Stimulated activated naive CD4-positive, alpha-beta T cell treated with Interleukin-2 at 50 U/mL for 16 hours (primary cell): Measurements from ENCODE around the gene CXCR3.
A peak's percentile ranks its signal among the peaks of the same experiment; 100 is the strongest.
"Not testable (repeated sequence)": the region's sequence is repeated elsewhere in the genome, so short reads cannot be mapped to it uniquely, and the experiment has no call there.

Source experiments
- DNase-seq: peaks from one replicate; lab custom pipeline; 2025; lab: John Stamatoyannopoulos, UW

The CXCR3 gene

DNA sequence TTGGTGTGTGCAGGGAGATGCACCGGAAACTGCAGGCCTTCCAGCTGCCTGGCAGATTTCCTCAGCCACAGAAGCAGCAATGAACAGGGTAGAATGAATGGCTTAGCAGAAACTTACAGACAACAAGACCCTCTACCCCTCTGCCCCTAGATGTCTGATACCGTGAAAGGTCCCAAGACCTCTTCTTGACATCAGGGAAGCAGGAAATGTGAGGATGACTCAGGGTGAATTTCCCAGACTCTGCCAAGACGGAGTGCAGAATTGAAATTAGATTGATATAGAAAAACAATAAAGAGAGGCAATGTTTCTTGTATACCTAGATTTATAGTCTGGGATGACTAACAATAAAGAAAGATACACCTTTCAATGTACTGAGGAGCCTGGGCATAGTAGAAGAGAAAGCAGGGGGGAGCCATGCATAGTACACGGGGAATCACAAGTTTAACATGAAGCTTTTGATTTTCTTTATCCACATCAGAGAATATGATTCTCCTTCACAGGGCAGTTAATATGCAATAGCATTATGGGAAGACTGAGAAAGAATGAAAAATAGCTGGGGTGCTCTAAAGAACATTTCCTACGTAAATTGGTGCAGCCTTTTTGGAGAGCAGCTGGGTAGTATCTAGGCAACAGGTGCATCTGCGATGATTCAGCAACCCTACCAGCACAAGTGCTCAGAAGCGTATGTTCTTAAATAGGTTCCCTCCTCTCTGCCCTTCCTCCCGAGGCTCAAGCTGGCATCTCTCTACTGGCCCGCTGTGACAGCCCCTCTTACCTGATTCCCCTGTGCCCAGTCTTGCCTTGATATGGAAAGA is 18.3 kb upstream of the CXCR3 start:
- DNase-seq = no peak

DNA sequence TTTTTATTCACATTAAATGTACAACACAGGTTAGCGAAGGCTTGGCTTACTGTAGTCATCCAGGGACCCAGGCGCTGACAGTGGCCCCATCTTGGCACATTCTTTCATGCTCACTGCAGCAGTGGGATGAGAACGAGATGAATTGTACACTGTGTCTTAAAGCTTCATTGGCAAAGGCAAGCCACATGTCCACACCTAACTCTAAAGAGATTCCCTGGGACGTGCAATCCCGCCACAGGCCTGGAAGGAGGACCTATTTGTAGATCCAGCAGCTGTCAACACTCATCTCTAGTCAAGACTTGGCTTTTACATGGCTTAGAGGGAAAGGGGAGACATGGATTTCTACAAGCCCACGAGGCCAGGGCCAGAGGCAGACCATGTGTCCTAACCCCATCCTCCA is 16.1 kb upstream of the CXCR3 start:
- DNase-seq = no peak

DNA sequence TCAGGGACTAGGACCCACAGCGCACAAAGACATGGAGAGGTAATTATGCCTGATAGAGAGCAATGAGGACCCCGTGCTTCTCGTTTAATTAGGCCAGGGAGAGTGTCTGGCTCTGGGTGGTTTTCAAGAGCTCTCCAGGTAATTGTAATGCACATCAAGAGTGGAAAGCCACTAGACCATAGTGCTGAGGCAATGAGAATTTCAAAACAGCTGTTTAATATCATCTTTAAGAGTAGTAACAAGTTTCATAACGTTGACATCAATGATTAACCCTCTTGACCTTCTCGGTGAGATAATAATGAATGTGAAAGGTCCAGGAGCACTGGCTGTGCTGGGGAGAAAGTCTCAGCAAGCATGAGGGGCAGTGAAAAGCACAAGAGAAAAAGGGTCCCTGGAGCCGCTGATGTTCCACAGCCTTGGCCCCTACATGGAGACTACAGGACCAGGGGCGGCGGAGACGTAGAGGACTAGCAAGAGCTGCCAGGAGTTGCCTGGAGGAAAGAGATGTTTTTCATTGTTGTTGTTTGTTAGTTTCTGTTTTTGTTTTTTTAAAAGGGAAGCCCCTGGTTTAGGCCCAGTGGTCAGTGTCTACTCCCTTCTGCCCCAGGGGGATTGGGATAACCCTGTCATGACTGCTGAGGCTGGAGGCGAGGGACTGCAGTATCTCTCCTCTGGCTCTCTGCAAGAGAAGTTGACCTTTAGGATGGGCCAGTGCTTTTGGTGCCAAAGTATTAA is 14.8 kb upstream of the CXCR3 start:
- no peak for DNase-seq

DNA sequence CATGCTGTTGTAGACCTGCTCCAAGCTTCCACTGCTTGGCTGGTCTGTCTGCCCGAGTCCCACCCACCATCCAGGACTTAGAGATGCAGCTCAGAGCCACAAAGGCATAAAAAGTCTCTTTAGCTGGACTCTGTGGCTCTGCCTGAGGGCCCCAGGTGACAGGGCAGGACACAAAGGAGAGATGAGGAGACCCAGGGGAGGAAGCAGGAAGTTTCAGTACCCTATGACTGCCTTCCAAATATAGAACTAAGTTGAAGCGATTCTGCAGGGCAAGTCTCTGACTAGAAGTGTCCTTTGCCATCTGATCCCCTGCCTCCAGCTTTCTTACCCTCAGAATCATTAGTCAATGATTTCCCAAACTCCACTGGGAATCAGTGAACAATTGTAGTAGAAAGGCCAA is 11.2 kb upstream of the CXCR3 start:
- DNase-seq = no peak

DNA sequence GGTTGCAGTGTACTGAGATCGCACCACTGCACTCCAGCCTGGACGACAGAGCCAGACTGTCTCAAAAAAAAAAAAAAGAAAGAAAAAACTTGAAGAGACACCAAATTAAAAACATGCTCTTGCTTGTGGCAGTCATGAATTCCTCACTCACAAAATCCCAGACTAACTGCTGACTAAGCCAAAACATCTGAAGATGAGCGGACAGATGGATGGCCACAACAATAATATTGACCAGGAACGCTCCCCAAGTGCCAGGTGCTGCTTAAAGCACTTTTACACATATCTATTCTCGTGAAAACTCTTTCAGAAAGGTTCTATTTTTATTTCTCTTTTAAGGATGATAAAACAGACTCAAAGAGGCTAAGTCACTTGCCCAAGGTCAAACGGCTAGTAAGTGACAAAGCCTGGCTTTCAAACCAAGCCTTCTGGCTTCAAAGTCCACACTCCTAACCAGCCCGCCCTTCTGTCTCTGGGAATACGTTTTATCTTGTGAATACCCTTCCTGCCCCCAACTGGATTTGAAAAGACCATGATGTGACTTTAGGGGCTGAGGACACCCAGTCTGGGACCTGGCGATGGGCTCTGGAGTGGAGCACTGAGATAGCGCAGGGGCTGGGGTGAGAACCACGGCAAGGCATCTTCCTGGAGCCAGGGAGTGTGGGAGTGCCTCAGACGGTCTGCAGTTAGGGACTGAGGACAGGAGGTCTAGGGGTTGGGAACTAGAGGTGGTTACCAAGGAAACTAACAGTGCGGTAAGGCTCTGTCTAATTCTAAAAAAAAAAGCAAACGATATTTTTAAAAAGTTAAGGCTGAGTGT is 9.5 kb upstream of the CXCR3 start:
- no peak for DNase-seq

DNA sequence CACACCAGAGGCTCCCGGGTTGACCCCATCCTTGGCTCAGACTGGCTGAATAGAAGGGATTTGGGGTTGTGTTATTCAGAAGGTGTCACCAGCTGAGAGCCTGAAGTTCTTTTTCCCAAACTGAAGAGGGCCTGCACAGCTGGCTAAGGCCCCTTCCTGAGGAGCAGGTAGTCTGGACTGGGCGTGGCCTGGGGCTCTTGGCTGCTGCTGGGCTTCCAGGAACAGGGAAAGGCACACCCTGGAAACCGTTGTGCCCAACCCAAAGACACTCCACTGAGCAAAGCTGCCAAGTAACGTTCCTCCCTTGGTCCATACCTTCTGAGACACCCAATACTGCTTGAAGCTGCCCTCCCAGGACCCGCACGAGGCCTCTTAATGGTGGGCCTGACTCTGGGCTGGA is 8.3 kb upstream of the CXCR3 start:
- DNase-seq = no peak

DNA sequence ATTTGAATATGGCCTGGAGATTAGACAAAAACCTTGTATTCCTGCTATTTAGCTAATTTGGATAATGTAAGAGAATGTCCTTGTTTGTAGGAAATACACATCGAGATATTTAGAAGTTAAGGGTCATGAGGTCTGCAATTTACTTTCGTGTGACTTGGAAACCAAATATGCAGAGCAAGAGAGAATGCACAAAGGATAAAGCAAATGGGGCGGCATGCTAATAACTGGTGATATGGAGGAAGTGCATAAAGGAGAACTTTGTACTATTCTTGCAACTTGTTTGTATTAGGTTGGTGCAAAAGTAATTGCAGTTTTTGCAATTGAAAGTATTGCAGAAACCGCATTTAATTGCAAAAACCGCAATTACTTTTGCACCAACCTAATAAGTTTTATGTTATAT is 7.2 kb upstream of the CXCR3 start:
- no peak for DNase-seq

DNA sequence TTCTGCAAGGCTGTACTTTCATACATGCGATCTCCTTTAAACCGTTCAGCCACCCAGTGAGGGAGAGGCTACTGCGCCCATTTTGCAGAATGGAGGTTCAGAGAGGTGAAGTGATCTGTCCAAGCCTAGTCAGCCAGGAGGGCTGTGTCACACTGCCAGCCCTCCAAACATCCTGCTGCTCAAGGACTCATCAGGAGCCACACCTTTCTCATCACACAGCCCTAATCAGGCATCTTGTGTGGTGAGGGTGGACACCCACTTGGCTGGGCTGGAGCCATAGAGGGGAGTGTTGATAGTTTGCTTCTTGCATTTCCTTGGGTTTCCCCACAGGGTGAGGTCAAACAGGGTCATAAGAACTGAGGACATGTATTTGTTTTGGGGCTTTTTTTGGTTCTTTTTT is 5.4 kb upstream of the CXCR3 start:
- DNase-seq = no peak

DNA sequence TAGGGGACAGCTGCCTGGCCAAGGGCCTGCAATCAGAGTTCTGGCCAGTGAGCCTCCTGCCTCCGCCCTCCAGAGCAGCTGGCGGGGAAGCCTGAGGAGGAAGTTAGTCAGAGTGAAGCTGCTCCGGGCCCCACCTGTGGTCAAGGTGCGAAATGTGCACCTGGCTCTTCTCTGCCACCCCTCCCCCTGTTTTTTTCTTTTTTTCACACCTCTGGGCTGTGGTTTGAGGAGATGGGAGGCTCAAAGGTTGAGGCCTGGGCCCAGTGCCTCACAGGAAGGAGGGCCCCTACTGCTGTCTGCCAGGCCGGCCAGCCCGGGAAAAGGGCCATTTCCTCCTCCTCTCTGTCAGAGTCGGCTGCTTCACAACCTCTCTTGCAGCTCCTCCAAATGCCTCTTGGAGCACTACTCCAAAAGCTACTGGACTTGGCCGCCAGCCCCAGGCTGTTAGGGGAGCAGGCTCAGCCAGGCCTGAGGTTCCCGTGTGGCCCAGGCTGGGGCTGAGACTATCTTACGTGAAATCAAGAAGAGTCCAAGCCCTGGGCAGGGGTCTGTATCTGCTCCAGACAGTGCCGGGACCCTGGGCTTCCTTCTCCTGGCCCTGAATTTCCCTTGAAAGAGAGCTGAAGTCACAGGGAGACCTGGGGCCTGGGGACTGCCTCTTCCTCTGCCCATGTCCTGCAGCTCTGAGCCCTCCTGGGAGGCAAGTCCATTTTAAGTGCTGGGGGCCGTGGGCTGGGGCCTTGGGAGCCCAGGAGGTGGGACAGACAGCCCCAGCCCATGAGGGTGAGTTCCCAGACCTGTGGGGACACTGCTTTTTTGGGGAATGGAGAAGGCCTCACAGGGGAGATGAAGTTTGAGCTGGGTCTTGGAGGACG is 4.5 kb upstream of the CXCR3 start:
- DNase-seq = peak; percentile 68

DNA sequence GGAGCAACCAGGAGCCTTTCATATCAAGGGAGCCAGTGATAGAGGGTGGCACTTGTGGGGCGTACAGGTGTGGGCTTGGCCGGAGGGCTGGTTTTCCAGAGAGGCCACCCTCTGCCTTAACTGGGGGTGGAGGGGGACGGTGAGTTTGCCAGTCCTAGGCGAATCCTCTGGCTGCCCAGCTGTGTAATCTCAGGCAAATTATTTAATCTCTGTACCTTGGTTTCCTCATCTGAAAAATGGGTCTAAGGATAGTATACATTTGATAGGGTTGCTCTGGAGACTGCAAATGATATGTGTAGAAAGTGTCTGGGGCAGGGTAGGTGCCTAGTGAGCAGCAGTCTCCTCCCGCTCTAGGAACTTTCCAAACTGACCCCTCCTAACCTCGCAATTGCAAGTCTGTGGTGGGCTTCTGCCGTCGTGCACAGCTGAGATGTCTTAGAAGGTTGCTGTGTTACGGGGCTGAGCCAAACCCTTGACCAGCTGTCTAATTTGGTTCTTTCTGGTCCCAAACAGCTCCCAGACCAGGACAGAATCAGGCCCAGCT is 3.8 kb upstream of the CXCR3 start:
- no peak for DNase-seq

DNA sequence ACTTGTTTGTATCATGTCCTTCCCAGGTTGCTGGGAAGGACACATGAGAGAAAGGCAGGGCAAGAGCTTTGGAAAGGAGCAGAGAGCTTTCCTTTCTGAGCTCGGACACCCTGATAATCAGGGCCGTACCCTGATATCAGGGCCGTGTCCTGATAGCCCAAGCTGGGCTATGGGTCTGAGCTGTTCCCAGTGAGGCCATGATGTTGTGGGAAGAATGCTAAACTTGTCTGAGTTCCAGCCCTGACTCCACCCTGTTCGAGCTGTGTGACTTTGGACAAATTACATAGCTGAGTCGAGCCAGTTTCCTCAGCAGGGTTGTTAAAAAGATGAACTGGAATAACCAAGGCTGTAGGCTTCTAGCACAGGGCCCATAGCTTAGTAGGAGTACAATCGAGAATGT is 3.3 kb upstream of the CXCR3 start:
- no peak for DNase-seq

DNA sequence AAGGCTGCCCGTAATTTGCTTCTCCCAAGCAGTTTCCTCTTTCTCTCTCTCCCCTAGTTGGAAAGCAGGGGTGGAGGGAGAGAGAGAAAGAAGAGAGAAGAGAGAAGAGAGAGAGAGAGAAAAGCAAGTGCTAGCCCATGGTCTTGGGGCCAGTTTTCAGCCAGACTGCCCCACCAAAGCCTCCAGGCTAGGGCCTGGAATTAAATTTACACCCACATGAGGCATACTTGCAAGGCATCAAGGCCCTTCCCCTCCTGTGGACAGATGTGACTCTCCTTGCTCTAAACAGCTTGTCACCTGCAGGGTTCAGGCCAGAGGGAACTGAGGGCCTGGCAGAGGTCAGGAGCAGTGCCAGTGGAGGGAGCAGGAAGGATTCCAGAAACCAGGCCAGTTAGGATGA is 1.7 kb upstream of the CXCR3 start:
- DNase-seq = no peak

DNA sequence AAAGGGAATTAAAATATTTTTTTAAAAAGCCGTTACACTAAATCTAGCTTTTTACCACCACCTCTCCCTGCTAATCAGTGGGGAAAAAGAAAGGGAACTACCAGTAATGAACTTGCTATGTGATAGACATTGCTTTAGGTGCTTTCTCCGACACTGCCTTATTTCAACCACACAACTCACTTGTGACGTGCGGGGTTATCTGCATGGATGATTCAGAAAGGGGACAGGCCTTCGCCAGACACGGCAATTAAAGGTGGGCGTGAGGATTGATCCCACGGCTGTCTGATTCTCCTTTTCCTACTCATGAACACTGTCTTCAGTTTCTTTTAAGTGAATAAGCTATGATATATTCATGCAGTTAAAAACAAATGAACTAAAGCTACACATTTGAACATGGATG is 882 bp upstream of the CXCR3 start:
- peak; percentile 71 for DNase-seq

DNA sequence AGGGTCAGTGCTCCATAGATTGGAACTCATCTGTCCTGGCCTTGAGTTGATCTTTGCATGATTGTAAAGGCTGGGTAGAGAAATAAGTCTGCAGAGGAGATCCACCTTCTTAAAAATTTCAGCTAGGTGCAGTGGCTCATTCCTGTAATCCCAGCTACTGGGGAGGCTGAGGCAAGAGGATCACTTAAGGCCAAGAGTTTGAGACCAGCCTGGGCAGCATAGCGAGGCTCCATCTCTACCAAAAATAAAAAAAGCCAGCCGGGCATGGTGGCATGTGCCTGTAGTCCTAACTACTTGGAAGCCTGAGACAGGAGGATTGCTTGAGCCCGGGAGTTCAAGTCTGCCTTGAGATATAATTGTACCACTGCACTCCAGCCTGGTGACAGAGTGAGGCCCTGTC is 476 bp upstream of the CXCR3 start:
- DNase-seq = no peak

DNA sequence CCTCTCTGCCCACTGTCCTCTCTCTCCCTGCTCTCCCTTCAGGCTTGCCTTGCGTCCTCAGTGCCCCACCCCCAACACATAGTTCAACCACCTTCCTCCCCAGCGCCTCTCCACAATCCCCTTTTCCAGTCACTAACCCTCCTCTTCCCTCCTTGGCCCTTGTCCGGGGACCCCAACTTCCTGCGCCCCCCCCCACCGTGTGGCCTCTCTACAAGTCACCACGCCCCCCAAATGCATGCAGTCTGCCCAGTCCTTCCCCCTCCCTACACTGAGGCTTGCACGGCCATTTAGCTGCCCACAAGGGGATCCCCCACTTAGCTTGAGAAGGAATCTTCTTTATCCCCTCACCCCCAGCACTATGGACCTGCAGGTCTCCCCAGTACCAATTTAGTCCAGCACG is 569 bp downstream of the CXCR3 start:
- no peak for DNase-seq

DNA sequence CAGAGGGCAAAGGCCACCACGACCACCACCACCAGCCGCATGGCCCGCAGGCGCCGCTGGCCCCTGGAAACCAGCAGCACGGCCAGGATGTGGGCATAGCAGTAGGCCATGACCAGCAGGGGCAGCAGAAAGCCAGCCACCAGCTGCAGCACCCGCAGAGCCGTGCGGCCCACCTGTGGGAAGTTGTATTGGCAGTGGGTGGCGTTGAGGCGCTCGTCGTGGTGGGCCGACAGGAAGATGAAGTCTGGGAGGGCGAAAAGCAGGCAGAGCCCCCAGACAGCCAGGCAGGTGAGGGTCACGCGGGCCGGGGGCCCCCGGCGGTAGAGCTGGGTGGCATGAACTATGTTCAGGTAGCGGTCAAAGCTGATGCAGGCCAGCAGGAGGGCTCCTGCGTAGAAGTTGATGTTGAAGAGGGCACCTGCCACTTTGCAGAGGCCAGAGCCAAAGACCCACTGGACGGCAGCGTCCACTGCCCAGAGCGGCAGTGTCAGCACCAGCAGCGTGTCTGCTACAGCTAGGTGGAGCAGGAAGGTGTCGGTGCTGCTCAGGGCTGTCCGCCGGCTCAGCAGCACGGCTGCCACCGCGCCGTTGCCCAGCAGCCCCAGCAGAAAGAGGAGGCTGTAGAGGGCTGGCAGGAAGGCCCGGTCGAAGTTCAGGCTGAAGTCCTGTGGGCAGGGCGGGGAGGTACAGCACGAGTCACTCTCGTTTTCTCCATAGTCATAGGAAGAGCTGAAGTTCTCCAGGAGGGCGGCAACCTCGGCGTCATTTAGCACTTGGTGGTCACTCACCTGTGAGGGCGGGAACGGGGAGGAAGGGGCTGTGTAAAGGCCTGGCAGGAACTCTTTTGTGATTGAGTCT is 1.4 kb downstream of the CXCR3 start:
- DNase-seq = peak; percentile 4

DNA sequence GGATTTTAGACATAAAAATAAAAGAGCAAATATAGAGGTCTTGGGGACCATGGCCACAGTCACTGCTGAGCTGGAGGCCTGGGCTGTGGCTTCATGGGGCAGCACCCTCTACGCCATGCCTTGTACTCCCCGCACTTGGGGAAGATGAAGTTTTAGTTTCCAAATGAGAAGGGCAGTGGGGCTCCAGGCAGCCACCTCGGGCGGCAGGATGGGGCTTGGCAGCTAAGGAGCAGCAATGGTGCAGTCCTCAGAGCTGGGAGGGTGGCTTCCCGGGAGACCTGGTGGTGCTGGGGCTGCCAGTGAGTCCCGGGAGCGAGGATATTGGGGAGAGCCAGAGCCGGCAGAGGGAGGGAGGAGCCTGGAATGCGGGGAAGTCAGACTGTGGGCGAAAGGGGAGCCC is 2.4 kb downstream of the CXCR3 start:
- no peak for DNase-seq

DNA sequence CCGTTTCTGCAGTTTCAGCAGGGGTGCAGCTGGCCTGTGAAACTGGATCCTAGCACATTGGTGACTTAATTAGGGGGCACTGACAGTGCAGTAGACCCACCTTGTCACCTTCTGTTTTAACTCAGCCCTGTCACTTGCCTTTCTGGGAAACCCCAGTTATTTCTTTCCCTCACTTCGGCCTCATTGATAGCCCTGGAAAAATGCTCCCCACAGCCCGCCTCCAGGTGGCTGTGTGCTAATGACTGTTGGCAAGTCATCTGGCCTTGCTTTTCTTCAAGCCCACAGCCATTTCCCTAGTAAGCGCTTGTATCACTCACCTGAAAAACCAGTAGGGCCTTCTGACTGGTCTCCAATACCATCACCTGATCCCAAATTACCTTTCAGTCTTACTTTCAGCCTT is 3.3 kb downstream of the CXCR3 start:
- no peak for DNase-seq

DNA sequence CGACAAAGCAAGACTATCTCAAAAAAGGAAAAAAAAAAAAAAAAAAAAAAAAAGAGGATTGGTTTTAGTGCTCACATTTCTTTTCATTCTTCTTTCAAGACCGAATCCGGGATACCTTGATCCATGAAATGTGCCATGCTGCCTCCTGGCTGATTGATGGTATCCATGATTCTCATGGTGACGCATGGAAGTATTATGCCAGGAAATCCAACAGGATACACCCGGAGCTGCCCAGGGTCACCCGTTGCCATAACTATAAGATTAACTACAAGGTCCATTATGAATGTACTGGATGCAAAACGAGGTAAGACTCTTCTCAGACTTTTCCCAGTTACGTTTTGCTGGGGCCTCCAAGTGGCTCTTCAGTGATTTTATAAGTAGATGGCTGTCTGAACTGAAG is 6.1 kb downstream of the CXCR3 start:
- DNase-seq = no peak

DNA sequence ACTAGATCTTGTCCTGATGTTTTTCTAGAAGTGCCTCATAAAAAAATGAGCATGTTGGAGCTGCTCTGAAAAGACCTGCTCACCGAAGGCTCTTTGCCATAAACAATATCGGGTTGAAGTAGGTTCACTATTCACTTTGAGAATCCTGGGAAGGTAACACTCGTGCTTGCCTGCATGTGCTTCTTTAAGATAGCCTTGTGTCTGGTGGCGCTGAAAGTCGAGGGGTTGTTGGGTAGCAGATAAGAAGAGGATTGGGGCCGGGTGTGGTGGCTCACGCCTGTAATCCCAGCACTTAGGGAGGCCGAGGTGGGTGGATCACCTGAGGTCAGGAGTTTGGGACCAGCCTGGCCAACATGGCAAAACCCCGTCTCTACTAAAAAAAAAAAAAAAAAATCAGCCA is 6.6 kb downstream of the CXCR3 start:
- not testable (repeated sequence) for DNase-seq
